ENCODE results near the gene NHSL1.

DNA sequence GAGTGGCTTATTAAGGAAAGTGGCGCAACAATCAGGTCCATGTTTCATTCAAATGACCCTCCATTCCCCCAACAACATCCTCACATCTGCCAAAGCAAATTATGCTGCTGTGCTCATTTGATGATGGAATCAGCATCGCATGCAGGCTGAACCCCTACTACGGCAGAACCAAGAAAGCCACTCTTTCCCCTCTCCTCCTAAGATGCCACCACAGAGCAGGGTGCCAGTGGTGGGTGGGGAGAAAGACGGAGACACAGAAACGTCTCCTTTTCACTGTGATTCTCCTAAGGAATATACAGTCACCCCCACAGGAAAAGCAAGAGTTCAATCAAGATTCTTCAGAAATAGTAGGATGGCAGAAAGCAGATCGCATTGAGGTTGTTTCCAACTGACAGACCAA is 78.2 kb downstream of the NHSL1 start:
- no peak for TF ChIP-seq POLR2A (IDR thresholded peaks at IDR 0.05)
- TF ChIP-seq, protein P1, sequence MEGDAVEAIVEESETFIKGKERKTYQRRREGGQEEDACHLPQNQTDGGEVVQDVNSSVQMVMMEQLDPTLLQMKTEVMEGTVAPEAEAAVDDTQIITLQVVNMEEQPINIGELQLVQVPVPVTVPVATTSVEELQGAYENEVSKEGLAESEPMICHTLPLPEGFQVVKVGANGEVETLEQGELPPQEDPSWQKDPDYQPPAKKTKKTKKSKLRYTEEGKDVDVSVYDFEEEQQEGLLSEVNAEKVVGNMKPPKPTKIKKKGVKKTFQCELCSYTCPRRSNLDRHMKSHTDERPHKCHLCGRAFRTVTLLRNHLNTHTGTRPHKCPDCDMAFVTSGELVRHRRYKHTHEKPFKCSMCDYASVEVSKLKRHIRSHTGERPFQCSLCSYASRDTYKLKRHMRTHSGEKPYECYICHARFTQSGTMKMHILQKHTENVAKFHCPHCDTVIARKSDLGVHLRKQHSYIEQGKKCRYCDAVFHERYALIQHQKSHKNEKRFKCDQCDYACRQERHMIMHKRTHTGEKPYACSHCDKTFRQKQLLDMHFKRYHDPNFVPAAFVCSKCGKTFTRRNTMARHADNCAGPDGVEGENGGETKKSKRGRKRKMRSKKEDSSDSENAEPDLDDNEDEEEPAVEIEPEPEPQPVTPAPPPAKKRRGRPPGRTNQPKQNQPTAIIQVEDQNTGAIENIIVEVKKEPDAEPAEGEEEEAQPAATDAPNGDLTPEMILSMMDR (IDR thresholded peaks at IDR 0.05) = no peak
